Parathyroid adenoma (tissue), 2 donors: ENCODE data around the gene SPATA45.
A peak's percentile ranks its signal among the peaks of the same experiment; 100 is the strongest.

ENCODE experiments used
- H2AFZ ChIP-seq: fragments of 300-600 bp; sonication (generic); one replicate; pipeline ENCODE4 v1.7.0; 2017; ENCODE audit warnings: antibody characterized with exemption, mild to moderate bottlenecking
- H3K27ac ChIP-seq: fragments of 300-600 bp; sonication (generic); one replicate; pipeline ENCODE4 v1.7.0; 2017
- H3K27me3 ChIP-seq: fragments of 300-600 bp; sonication (generic); one replicate; pipeline ENCODE4 v1.7.0; 2017; ENCODE audit warnings: low read length; ENCODE audit not compliant: control insufficient read depth, insufficient read depth
- H3K36me3 ChIP-seq: fragments of 300-600 bp; sonication (generic); one replicate; pipeline ENCODE4 v1.7.0; 2017; ENCODE audit warnings: low read length; ENCODE audit not compliant: control insufficient read depth, insufficient read depth
- H3K4me1 ChIP-seq: fragments of 300-600 bp; sonication (generic); one replicate; pipeline ENCODE4 v1.7.0; 2017; ENCODE audit warnings: control low read depth
- H3K4me2 ChIP-seq: fragments of 300-600 bp; sonication (generic); one replicate; pipeline ENCODE4 v1.7.0; 2017; ENCODE audit warnings: low read length
- H3K4me3 ChIP-seq: fragments of 300-600 bp; sonication (generic); one replicate; pipeline ENCODE4 v1.7.0; 2017; ENCODE audit warnings: low read depth, low read length
- H3K79me2 ChIP-seq: fragments of 300-600 bp; sonication (generic); one replicate; pipeline ENCODE4 v1.7.0; 2017; ENCODE audit warnings: control low read depth
- H3K9ac ChIP-seq: fragments of 300-600 bp; sonication (generic); one replicate; pipeline ENCODE4 v1.7.0; 2017; ENCODE audit warnings: mild to moderate bottlenecking
- H3K9me3 ChIP-seq: fragments of 300-600 bp; sonication (generic); one replicate; pipeline ENCODE4 v1.7.0; 2017; ENCODE audit warnings: low read length; ENCODE audit not compliant: control insufficient read depth
- CTCF ChIP-seq: fragments of 300-600 bp; sonication (generic); IDR thresholded peaks from one replicate; pipeline ENCODE4 v1.7.0; 2017; ENCODE audit warnings: antibody characterized with exemption, mild to moderate bottlenecking
- donor health status: primary hyperparathyroidism.

Gene SPATA45

GRCh38 chr1:212862111-212862690 lies 14.8 kb upstream of the SPATA45 start:
- no peaks in the 10 kb centered on the region for H3K79me2 ChIP-seq
- H2AFZ ChIP-seq, result no peak overlapping the region
- no peak overlapping the region for H3K4me2 ChIP-seq
- TF ChIP-seq CTCF, result no peak
- H3K9ac ChIP-seq, result no peak overlapping the region
- H3K27me3 ChIP-seq, result no peaks in the 10 kb centered on the region
- no peaks in the 10 kb centered on the region for H3K4me1 ChIP-seq
- H3K36me3 ChIP-seq, result no peaks in the 10 kb centered on the region
- H3K4me3 ChIP-seq, result no peak overlapping the region
- no peaks in the 10 kb centered on the region for H3K9me3 ChIP-seq
- no peak overlapping the region for H3K27ac ChIP-seq

GRCh38 chr1:212860713-212861581 lies 13.5 kb upstream of the SPATA45 start:
- Histone ChIP-seq H3K4me1 (no peaks in the 10 kb centered on the region), H3K9me3 (no peaks in the 10 kb centered on the region), H3K4me2 (no peak overlapping the region), H2AFZ (no peak overlapping the region), H3K9ac (no peak overlapping the region), H3K27ac (no peak overlapping the region), H3K36me3 (no peaks in the 10 kb centered on the region), H3K79me2 (no peaks in the 10 kb centered on the region), H3K4me3 (no peak overlapping the region), H3K27me3 (no peaks in the 10 kb centered on the region)
- no peak for TF ChIP-seq CTCF

GRCh38 chr1:212858461-212859265 lies 11.2 kb upstream of the SPATA45 start:
- Histone ChIP-seq H2AFZ (peak overlapping the region; percentile 85), H3K27ac (peak overlapping the region; percentile 71)
- no peak for TF ChIP-seq CTCF

GRCh38 chr1:212857992-212858460 lies 10.6 kb upstream of the SPATA45 start, which contains the start of gene FLVCR1:
Gene FLVCR1 (plus strand): TSS chr1:212858275. CDS start chr1:212858453, 178 bp downstream.
- H3K9ac ChIP-seq, result peak within 1 kb of the TSS; percentile 57
- no peaks in the 10 kb centered on the region for H3K36me3 ChIP-seq
- H3K27me3 ChIP-seq, result no peaks in the 10 kb centered on the region
- peak within 1 kb of the TSS; percentile 92 for H3K4me3 ChIP-seq
- H3K4me1 ChIP-seq, result no peaks in the 10 kb centered on the region
- H2AFZ ChIP-seq, result peak within 1 kb of the TSS; percentile 85
- H3K27ac ChIP-seq, result peak within 1 kb of the TSS; percentile 71
- no peak for TF ChIP-seq CTCF
- H3K9me3 ChIP-seq, result no peaks in the 10 kb centered on the region
- peak within 1 kb of the TSS; percentile 93 for H3K4me2 ChIP-seq
- no peaks in the 10 kb centered on the region for H3K79me2 ChIP-seq

More at GRCh38 chr1:212858461-212859265, 11.2 kb upstream of the SPATA45 start:
- H3K4me3 ChIP-seq, result peak overlapping the region; percentile 92
- no peaks in the 10 kb centered on the region for H3K27me3 ChIP-seq
- peak overlapping the region; percentile 93 for H3K4me2 ChIP-seq
- H3K36me3 ChIP-seq, result no peaks in the 10 kb centered on the region
- no peaks in the 10 kb centered on the region for H3K9me3 ChIP-seq
- no peaks in the 10 kb centered on the region for H3K4me1 ChIP-seq
- H3K79me2 ChIP-seq, result no peaks in the 10 kb centered on the region
- H3K9ac ChIP-seq, result peak overlapping the region; percentile 57
